Loucy (cell line): Measurements from ENCODE around the gene DENND2A.

Experiments
- CTCF ChIP-seq: fragments of 200-600 bp; sonication (generic); conservative IDR thresholded peaks from 2 replicates; pipeline ENCODE4 v1.5.1; 2014; ENCODE audit warnings: mild to moderate bottlenecking, antibody characterized with exemption, low read length
- EZH2phosphoT487 ChIP-seq: fragments of 200-600 bp; IDR thresholded peaks from 2 replicates; pipeline ENCODE4 v1.6.1; 2018; ENCODE audit warnings: antibody characterized with exemption, mild to moderate bottlenecking, moderate library complexity, borderline replicate concordance

DNA sequence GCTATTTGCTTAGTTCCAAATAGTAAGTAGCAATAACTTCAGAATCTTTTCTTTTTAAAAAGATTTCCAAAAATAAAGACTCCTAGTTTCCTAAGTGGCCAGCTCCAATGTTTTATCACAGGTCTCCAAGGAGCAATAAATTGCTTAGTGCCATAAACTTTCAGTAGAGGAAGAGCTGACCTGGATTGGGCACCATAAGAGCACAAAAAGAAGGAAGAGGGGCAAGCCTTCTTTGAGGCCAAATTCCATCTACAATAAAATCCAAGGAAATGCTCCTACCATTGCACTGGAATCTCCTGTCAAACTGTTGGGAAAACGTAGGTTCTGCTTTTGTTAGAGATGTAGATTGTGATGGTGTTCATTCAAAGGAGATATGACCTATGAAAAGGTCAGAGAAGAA, 64.0 kb downstream of the DENND2A start:
- TF ChIP-seq CTCF (no peak), EZH2phosphoT487 (no peak)
